ENCODE data around the gene NUCKS1. TPM values are rescaled to one million over a fixed set of nuclear protein-coding genes. Genes with fewer than 3 reads are reported as not detected.

NUCKS1 gene
- total and polyA plus RNA-seq, 10 of the 15 experiments (the other 5 are each of a cell fraction or from before 2014, with no cell fraction given): 40.5 to 135 (median 55.5) TPM

GRCh38 chr1:205687242-205687641 lies 62.7 kb downstream of the NUCKS1 start (continued):
- TF ChIP-seq, protein P1, sequence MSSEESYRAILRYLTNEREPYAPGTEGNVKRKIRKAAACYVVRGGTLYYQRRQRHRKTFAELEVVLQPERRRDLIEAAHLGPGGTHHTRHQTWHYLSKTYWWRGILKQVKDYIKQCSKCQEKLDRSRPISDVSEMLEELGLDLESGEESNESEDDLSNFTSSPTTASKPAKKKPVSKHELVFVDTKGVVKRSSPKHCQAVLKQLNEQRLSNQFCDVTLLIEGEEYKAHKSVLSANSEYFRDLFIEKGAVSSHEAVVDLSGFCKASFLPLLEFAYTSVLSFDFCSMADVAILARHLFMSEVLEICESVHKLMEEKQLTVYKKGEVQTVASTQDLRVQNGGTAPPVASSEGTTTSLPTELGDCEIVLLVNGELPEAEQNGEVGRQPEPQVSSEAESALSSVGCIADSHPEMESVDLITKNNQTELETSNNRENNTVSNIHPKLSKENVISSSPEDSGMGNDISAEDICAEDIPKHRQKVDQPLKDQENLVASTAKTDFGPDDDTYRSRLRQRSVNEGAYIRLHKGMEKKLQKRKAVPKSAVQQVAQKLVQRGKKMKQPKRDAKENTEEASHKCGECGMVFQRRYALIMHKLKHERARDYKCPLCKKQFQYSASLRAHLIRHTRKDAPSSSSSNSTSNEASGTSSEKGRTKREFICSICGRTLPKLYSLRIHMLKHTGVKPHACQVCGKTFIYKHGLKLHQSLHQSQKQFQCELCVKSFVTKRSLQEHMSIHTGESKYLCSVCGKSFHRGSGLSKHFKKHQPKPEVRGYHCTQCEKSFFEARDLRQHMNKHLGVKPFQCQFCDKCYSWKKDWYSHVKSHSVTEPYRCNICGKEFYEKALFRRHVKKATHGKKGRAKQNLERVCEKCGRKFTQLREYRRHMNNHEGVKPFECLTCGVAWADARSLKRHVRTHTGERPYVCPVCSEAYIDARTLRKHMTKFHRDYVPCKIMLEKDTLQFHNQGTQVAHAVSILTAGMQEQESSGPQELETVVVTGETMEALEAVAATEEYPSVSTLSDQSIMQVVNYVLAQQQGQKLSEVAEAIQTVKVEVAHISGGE (CRISPR knock-in tag; IDR thresholded peaks at IDR 0.05): no peak
- TF ChIP-seq STAT1 (conservative IDR thresholded peaks at IDR 0.05) (no peak), ZNF207 (IDR thresholded peaks at IDR 0.05; ENCODE audit: borderline replicate concordance) (no peak)

DNA sequence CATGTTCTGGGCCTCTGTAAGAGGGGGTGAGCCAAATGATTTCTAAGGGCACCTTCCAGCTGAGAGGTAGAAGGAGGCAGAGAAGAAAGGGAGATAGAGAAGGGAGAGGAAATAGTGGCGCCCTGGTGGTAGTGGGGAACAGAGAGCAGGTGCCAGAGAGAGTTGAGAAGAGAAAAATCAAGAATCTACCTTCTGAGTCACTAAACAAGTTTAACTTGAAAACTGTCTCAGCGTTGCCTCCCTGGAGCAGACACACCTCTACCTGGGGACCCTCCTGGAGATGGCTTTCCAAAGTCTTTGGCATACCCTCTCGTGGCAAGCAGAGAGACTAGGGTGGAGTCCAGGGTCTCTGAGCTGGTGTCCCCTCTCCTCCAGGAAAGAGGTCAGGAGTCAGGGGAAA lies 68.6 kb downstream of the NUCKS1 start:
- CTCF ChIA-PET: interaction anchor here (3.0 to 31.9 kb wide), 3 partner anchors 10 to 27 kb away, joined by 14 to 1339 read pairs (median 28); no protein-coding TSS in a partner anchor
- Histone ChIP-seq H2AFZ (ENCODE audit: control insufficient read depth, low read depth, low read length) (no peak overlapping the region), H3K27ac (ENCODE audit: control insufficient read depth, insufficient read depth) (no peak overlapping the region), H3K9ac (ENCODE audit: control insufficient read depth, insufficient read depth, low read length) (no peak overlapping the region), H3K79me2 (ENCODE audit: control insufficient read depth, insufficient read depth, low read length) (no peaks in the 10 kb centered on the region), H3K27me3 (replicated peaks in 1 of 2; ENCODE audit: control insufficient read depth in 2 of 2, insufficient read depth in 2 of 2, low read length in 1 of 2) (peaks cover 0 to 4% of the 10 kb centered on the region in 2 experiments; a peak in 1 of 4 replicates), H3K36me3 (ENCODE audit: control insufficient read depth in 2 of 2, insufficient read depth in 2 of 2, low read length in 1 of 2) (no peaks in the 10 kb centered on the region), H4K20me1 (ENCODE audit: control insufficient read depth, insufficient read depth) (peaks cover 3% of the 10 kb centered on the region; the same call in 1 of the 2 replicates), H3K4me3 (no peak overlapping the region), H3K9me3 (replicated peaks; ENCODE audit: control insufficient read depth, insufficient read depth, low read length) (no peaks in the 10 kb centered on the region), H3K4me2 (ENCODE audit: control insufficient read depth, insufficient read depth) (no peak overlapping the region), H3K4me1 (ENCODE audit: control insufficient read depth, insufficient read depth, low read length) (peaks cover 9% of the 10 kb centered on the region)
- WGBS (ENCODE audit: insufficient coverage, insufficient replicate concordance, low lambda C conversion rate, missing lambda C conversion rate): 88% methylated on average over 3 of the region's 3 CpGs
- SMC1A ChIA-PET (ENCODE audit: uncharacterized antibody, unreplicated experiment): interaction anchor here (0.8 to 7.2 kb wide), 3 partner anchors 14 to 30 kb away, joined by 3 to 62 read pairs (median 59); no protein-coding TSS in a partner anchor
- RAD21 ChIA-PET (ENCODE audit: unreplicated experiment): interaction anchor here (1.4 to 6.7 kb wide), 3 partner anchors 14 to 29 kb away, joined by 3 to 36 read pairs (median 17); no protein-coding TSS in a partner anchor
- no peak for ATAC-seq
- POLR2A ChIA-PET: interaction anchor here (5.0 kb wide), 1 partner anchor 12 kb away, joined by 24 read pairs; no protein-coding TSS in a partner anchor
- intact Hi-C loops (cut with micrococcal nuclease; ENCODE audit: unreplicated experiment) (no loop called here), in situ Hi-C loops (cut with MboI) (no loop called here)
- no TSS peak for BruUV-seq (replicated peaks)
- no peak for FAIRE-seq
- no peak for TF ChIP-seq HDAC2 (IDR thresholded peaks at IDR 0.05)
- TF ChIP-seq ZNF207 (IDR thresholded peaks at IDR 0.05; ENCODE audit: borderline replicate concordance): no peak
- TF ChIP-seq FOXM1 (IDR thresholded peaks at IDR 0.05; ENCODE audit: low read depth, low read length): no peak
- TF ChIP-seq PAX5 (IDR thresholded peaks at IDR 0.05; ENCODE audit: borderline replicate concordance, low read depth, low read length): no peak
- TF ChIP-seq SIN3A (IDR thresholded peaks at IDR 0.05; ENCODE audit: low read depth, low read length): no peak
- TF ChIP-seq NFYA (IDR thresholded peaks at IDR 0.05; ENCODE audit: borderline replicate concordance, low read depth, low read length): no peak
- TF ChIP-seq FOS (IDR thresholded peaks at IDR 0.05; ENCODE audit: borderline replicate concordance, extremely low read depth, insufficient read length): no peak
- TF ChIP-seq, protein P2, sequence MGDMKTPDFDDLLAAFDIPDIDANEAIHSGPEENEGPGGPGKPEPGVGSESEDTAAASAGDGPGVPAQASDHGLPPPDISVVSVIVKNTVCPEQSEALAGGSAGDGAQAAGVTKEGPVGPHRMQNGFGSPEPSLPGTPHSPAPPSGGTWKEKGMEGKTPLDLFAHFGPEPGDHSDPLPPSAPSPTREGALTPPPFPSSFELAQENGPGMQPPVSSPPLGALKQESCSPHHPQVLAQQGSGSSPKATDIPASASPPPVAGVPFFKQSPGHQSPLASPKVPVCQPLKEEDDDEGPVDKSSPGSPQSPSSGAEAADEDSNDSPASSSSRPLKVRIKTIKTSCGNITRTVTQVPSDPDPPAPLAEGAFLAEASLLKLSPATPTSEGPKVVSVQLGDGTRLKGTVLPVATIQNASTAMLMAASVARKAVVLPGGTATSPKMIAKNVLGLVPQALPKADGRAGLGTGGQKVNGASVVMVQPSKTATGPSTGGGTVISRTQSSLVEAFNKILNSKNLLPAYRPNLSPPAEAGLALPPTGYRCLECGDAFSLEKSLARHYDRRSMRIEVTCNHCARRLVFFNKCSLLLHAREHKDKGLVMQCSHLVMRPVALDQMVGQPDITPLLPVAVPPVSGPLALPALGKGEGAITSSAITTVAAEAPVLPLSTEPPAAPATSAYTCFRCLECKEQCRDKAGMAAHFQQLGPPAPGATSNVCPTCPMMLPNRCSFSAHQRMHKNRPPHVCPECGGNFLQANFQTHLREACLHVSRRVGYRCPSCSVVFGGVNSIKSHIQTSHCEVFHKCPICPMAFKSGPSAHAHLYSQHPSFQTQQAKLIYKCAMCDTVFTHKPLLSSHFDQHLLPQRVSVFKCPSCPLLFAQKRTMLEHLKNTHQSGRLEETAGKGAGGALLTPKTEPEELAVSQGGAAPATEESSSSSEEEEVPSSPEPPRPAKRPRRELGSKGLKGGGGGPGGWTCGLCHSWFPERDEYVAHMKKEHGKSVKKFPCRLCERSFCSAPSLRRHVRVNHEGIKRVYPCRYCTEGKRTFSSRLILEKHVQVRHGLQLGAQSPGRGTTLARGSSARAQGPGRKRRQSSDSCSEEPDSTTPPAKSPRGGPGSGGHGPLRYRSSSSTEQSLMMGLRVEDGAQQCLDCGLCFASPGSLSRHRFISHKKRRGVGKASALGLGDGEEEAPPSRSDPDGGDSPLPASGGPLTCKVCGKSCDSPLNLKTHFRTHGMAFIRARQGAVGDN (IDR thresholded peaks at IDR 0.05): no peak
- TF ChIP-seq YBX1 (IDR thresholded peaks at IDR 0.05): no peak
- TF ChIP-seq USF1 (IDR thresholded peaks at IDR 0.05; ENCODE audit: borderline replicate concordance, extremely low read length, insufficient read depth, low read depth, low read length): no peak
- TF ChIP-seq TBL1XR1 (IDR thresholded peaks at IDR 0.05; ENCODE audit: low read depth, low read length): no peak
- no peak for TF ChIP-seq IKZF1 (conservative IDR thresholded peaks at IDR 0.05)
- no peak for TF ChIP-seq SMAD5 (IDR thresholded peaks at IDR 0.05; ENCODE audit: low read depth)
- no peak for TF ChIP-seq ZSCAN29 (IDR thresholded peaks at IDR 0.05)
- no peak for DNase-seq (ENCODE audit: low read depth, low spot score)

Data from GM12878 (cell line).